Ovary (tissue), 9 donors: Measurements from ENCODE around the gene SYNGAP1. TPM values are rescaled to one million over a fixed set of nuclear protein-coding genes. Genes with fewer than 3 reads are reported as not detected.

Experiments
- DNase-seq, 5 donors: peaks; one replicate each; pipeline ENCODE4 v3.0.0-alpha.2; 2019 to 2020
- H3K27ac ChIP-seq, 2 donors: fragments of 200-600 bp; one replicate each; pipeline versions ENCODE4 v1.5.1 to v1.8.0; 2019 to 2022
- H3K27me3 ChIP-seq: fragments of 200-600 bp; one replicate; pipeline ENCODE4 v1.8.0; 2022
- H3K36me3 ChIP-seq: fragments of 200-600 bp; sonication (generic); one replicate; pipeline ENCODE4 v1.5.1; 2019
- H3K4me1 ChIP-seq: one replicate; pipeline ENCODE4 v1.8.1; 2013; ENCODE audit warnings: mild to moderate bottlenecking, moderate library complexity; ENCODE audit not compliant: insufficient read depth
- H3K4me3 ChIP-seq: fragments of 200-600 bp; sonication (generic); one replicate; pipeline ENCODE4 v1.5.1; 2017
- H3K9me3 ChIP-seq, 2 donors: fragments of 200-600 bp in 1 of 2; sonication (generic) in 1 of 2; one replicate each; pipeline versions ENCODE4 v1.5.1 to v1.8.1; 2013 to 2019; ENCODE audit warnings: mild to moderate bottlenecking in 1 of 2, moderate library complexity in 1 of 2
- CTCF ChIP-seq, 3 donors: fragments of 450-650 bp in 2 of 3; fragments of 200-600 bp in 1 of 3; IDR thresholded peaks; one replicate each; pipeline versions ENCODE4 v1.5.1 to v1.8.0; 2016 to 2022; ENCODE audit warnings: antibody characterized with exemption in 3 of 3, mild to moderate bottlenecking in 1 of 3
- EP300 ChIP-seq: sonication (generic); formaldehyde crosslinking; IDR thresholded peaks from one replicate; pipeline ENCODE4 v1.6.1; 2017; ENCODE audit warnings: antibody characterized with exemption
- POLR2A ChIP-seq: fragments of 450-650 bp; IDR thresholded peaks from one replicate; pipeline ENCODE4 v1.6.1; 2017; ENCODE audit warnings: antibody characterized with exemption, mild to moderate bottlenecking, moderate library complexity
- WGBS, 3 donors: extraction: QIAGEN DNeasy Blood & Tissue Kit in 1 of 3; methylation state at CpG; one replicate each; pipeline versions ENCODE4 v1.1.5 to v1.1.7; 2013 to 2017; 5-methylcytosine and 5-hydroxymethylcytosine counted together
- intact Hi-C, 4 donors: fragments of 100-400 bp; cut with DNase I; formaldehyde crosslinking; loops; one replicate each; pipeline versions ENCODE4 v1.11.0 to v1.15.1; 2022 to 2023
- polyA plus RNA-seq, 2 donors: library from polyadenylated mRNA; stranded (reverse); fragments of 200-250 nt in 1 of 2; fragments of 350-450 nt in 1 of 2; fragmentation: Illumina TruSeq in 1 of 2; extraction: RNeasy Lipid Tissue Mini Kit (QIAGEN cat#74804) in 1 of 2; gene quantifications; one replicate each; pipeline ENCODE4 v1.2.3, GENCODE V29; 2013 to 2014
- total RNA-seq, 7 donors: library from RNA; depleted of rRNA in 2 of 7; stranded (reverse); fragments of >200 nt in 2 of 7; fragmentation: NEBNext Ultra II Directional in 3 of 7; extraction: Animal tissue kit (Norgen Biotek cat#: 25700) in 3 of 7; gene quantifications; one replicate each; pipeline versions ENCODE4 v1.1.0 to v1.2.4, GENCODE V29; 2016 to 2023
- donor health status: DM: no; HTN: no; CAD: no; lungs with moderate emphysema.
- donor health status: DM: no; HTN: no; CAD: no.
- donor health status: Bipolar disorder and iron deficiency.
- donor health status: DM: yes; HTN: yes; CAD: no.
- donor health status: DM: no; HTN: no; CAD: no.
- donor health status: DM: yes; HTN: yes; CAD: no.

Gene SYNGAP1
- total and polyA plus RNA-seq, 9 donors = 14.6 to 60.0 (median 33.5) TPM

- intact Hi-C loops = no loop called here
- no peaks in the 10 kb centered on the region for H3K36me3 ChIP-seq
- no peak overlapping the region for H3K4me3 ChIP-seq
- WGBS, 3 donors = 87 to 92% (median 92%) methylated on average over 17 of the region's 17 CpGs
- H3K9me3 ChIP-seq = no peaks in the 10 kb centered on the region
- no peaks in the 10 kb centered on the region for H3K4me1 ChIP-seq
- no peaks in the 10 kb centered on the region for H3K27me3 ChIP-seq
- no peak for DNase-seq
- no peak for TF ChIP-seq POLR2A
- TF ChIP-seq CTCF (IDR thresholded peaks at IDR 0.05) = no peak
- TF ChIP-seq EP300 = no peak
- H3K27ac ChIP-seq = no peak overlapping the region
These were observed 15.0 kb upstream of the SYNGAP1 start for GRCh38 chr6:33404884-33405283.

- intact Hi-C loops = no loop called here
- 90 to 93% (median 92%) methylated on average over 15 of the region's 15 CpGs for WGBS, 3 donors
- no peak for DNase-seq
- Histone ChIP-seq H3K36me3 (no peaks in the 10 kb centered on the region), H3K4me1 (no peaks in the 10 kb centered on the region), H3K27ac (no peak overlapping the region), H3K27me3 (no peaks in the 10 kb centered on the region), H3K4me3 (no peak overlapping the region), H3K9me3 (no peaks in the 10 kb centered on the region)
- TF ChIP-seq EP300 (no peak), CTCF (IDR thresholded peaks at IDR 0.05) (no peak), POLR2A (no peak)
These were observed 14.4 kb upstream of the SYNGAP1 start for GRCh38 chr6:33405386-33405940.

- no peak for DNase-seq
- H3K4me3 ChIP-seq = no peak overlapping the region
- no peak overlapping the region for H3K27ac ChIP-seq
- no peaks in the 10 kb centered on the region for H3K36me3 ChIP-seq
- no peak for TF ChIP-seq POLR2A
- TF ChIP-seq CTCF (IDR thresholded peaks at IDR 0.05) = no peak
- TF ChIP-seq EP300 = no peak
- H3K9me3 ChIP-seq = no peaks in the 10 kb centered on the region
- H3K27me3 ChIP-seq = no peaks in the 10 kb centered on the region
- no peaks in the 10 kb centered on the region for H3K4me1 ChIP-seq
- WGBS, 3 donors = 90 to 95% (median 93%) methylated on average over 17 of the region's 17 CpGs
- intact Hi-C loops = no loop called here
These were observed 13.7 kb upstream of the SYNGAP1 start for GRCh38 chr6:33406126-33406525.

GRCh38 chr6:33407132-33407718 lies 12.6 kb upstream of the SYNGAP1 start:
- no peaks in the 10 kb centered on the region for H3K9me3 ChIP-seq
- no peaks in the 10 kb centered on the region for H3K36me3 ChIP-seq
- no peak overlapping the region for H3K4me3 ChIP-seq
- DNase-seq = no peak
- WGBS, 3 donors = 73 to 77% (median 77%) methylated on average over 5 of the region's 5 CpGs
- intact Hi-C loops = no loop called here
- H3K27me3 ChIP-seq = no peaks in the 10 kb centered on the region
- TF ChIP-seq CTCF (IDR thresholded peaks at IDR 0.05) = no peak
- TF ChIP-seq POLR2A = no peak
- TF ChIP-seq EP300 = no peak
- no peak overlapping the region for H3K27ac ChIP-seq
- H3K4me1 ChIP-seq = no peaks in the 10 kb centered on the region
